SH-SY5Y (cell line): ENCODE data around the gene NUMA1.

Experiments
- GATA2 ChIP-seq: IDR thresholded peaks from 2 replicates; pipeline ENCODE4 v1.6.1; 2011; ENCODE audit warnings: mild to moderate bottlenecking, low read depth, low read length
- GATA3 ChIP-seq: IDR thresholded peaks from 2 replicates; pipeline ENCODE4 v1.6.1; 2011; ENCODE audit warnings: low read depth, mild to moderate bottlenecking, low read length, moderate library complexity

DNA sequence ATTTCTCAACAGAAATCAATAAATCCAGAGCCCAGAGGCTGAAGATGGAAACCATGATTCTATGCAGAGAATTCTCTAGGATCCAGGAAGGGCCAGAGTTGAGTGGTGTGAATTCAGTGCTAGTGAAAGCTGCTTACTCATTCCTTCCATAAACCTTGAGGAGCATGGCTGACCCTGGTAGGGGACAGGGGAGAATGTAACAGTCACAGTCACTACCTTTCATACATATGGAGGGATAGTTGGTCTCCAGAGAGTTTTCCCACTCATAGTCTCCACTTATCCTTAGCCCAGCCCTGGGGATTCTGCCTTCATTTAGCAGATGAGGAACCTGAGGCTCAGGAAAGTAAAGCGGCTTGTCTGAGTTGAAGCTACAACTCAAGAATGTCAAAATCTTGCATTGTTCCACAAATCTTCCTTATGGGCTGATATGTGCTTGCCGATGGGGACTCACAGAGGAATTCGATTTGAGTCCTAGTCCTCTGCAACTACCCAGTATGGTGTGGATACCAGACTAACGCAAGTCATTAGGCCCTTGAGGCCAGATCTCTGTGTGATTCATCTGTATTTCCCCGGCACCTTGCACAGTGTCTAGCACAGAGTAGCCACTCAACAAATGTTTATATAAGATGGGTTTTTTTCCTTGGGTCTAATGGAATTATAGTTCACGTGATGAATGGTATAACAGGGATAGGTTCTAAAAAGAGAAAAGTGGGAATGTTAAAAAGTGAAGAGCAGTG, 35.8 kb upstream of the NUMA1 start:
- TF ChIP-seq GATA3: no peak
- TF ChIP-seq GATA2: no peak
